Fibroblast of upper back skin (primary cell): ENCODE results near the gene CD4.
A peak's percentile ranks its signal among the peaks of the same experiment; 100 is the strongest.
"Not testable (repeated sequence)": the region's sequence is repeated elsewhere in the genome, so short reads cannot be mapped to it uniquely, and the experiment has no call there.

Experiments used
- DNase-seq: peaks from one replicate; pipeline ENCODE4 v3.0.0-alpha.2; 2013

Gene CD4

DNA sequence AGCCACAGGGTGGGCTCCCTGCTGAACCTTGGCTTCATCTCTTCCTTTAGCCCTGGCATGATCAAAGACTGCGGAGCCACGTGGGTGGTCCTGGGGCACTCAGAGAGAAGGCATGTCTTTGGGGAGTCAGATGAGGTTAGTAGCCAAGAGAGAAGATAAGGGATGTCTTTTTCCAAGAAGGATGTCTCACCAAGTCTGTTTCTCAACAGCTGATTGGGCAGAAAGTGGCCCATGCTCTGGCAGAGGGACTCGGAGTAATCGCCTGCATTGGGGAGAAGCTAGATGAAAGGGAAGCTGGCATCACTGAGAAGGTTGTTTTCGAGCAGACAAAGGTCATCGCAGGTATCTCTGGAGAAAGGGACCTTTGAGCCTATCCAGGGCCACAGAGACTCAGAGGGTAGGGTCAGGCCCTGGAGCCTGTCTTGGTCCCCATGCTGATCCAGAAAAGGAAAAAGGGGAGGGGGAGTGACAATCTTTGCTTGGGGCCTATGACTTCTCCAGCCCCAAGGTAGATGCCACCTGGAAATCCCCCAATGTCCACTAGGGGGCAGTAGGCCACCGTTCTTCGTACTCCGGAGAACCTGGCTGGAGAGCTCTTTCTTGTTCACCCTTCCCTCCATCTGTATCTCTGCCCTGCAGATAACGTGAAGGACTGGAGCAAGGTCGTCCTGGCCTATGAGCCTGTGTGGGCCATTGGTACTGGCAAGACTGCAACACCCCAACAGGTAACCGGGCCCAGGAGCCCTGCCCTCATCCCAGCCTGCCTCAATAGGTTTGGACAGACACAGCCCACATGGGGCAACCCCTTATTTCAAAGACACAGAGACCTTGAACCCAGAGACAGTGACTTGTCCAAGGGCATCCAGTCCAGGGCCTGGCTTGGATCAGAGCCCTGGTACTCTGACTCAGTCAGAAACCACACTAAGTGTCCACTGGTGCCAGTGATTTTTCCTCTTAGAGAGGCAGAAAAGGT, 80.0 kb downstream of the CD4 start:
- peak; percentile 69 for DNase-seq

DNA sequence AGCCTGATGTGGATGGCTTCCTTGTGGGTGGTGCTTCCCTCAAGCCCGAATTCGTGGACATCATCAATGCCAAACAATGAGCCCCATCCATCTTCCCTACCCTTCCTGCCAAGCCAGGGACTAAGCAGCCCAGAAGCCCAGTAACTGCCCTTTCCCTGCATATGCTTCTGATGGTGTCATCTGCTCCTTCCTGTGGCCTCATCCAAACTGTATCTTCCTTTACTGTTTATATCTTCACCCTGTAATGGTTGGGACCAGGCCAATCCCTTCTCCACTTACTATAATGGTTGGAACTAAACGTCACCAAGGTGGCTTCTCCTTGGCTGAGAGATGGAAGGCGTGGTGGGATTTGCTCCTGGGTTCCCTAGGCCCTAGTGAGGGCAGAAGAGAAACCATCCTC, 81.0 kb downstream of the CD4 start:
- DNase-seq: not testable (repeated sequence)
